Activated CD8-positive, alpha-beta memory T cell treated with anti-CD3 and anti-CD28 coated beads, Interleukin-2, amount 10 ng/mL, durations not matched to agents 7 days and 5 days (primary cell): ENCODE results near the gene TBXAS1. TPM values are rescaled to one million over a fixed set of nuclear protein-coding genes. Genes with fewer than 3 reads are reported as not detected.
"Not testable (repeated sequence)": the region's sequence is repeated elsewhere in the genome, so short reads cannot be mapped to it uniquely, and the experiment has no call there.

Source experiments
- ATAC-seq: fragments of 150-1000 bp; cut with Tn5 transposase; one replicate; pipeline ENCODE4 v1.10.0; 2021; ENCODE audit warnings: moderate library complexity
- CTCF ChIA-PET: fragments of 350-600 bp; sonication (Branson Sonifier 250); formaldehyde crosslinking; loops from one replicate; lab custom pipeline; 2021; ENCODE audit warnings: antibody characterized with exemption; lab: Charles Lee
- DNase-seq: peaks from one replicate; pipeline ENCODE4 v3.0.0-alpha.2; 2020
- H3K27ac Mint-ChIP-seq: one replicate; pipeline ENCODE4 v1.8.0; 2021; ENCODE audit warnings: mild to moderate bottlenecking, mixed read lengths
- H3K27me3 Mint-ChIP-seq: one replicate; pipeline ENCODE4 v1.8.0; 2021; ENCODE audit warnings: mixed read lengths
- H3K36me3 Mint-ChIP-seq: one replicate; pipeline ENCODE4 v1.8.0; 2021; ENCODE audit warnings: mild to moderate bottlenecking, mixed read lengths
- H3K4me1 Mint-ChIP-seq: one replicate; pipeline ENCODE4 v1.8.0; 2021; ENCODE audit warnings: mixed read lengths
- H3K4me3 Mint-ChIP-seq: one replicate; pipeline ENCODE4 v1.8.0; 2021; ENCODE audit warnings: mild to moderate bottlenecking, moderate library complexity, mixed read lengths
- H3K9me3 Mint-ChIP-seq: one replicate; pipeline ENCODE4 v1.8.0; 2022; ENCODE audit warnings: low read depth, mixed read lengths
- total RNA-seq, 2 experiments: library from RNA; stranded (reverse); gene quantifications; one replicate each; pipeline ENCODE4 v1.2.3, GENCODE V29; 2021

TBXAS1 gene
- total RNA-seq, 2 experiments from 2014 or later, result 1.7 to 3.9 TPM

DNA sequence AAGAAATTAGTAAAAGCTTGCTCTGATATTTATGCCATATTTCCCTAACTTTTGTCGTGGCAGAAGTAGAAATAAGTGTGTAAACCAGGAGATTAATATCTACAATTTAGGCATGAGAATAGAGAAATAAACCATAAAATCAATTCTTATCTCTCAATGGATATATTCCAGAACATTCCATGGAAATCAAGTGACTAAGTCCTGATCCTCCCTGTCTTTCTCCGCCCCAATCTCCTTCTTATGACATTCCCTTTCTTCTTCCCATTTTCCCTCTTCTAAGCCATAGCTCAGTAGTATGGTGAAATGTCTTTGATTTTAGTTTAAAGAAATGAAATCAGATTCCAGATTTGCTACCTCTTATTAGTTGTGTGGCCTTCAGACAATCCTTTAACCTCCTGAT is 88.8 kb downstream of the TBXAS1 start:
- H3K27ac Mint-ChIP-seq, result no peak overlapping the region
- H3K36me3 Mint-ChIP-seq, result peaks cover 2% of the 10 kb centered on the region
- no peak overlapping the region for H3K4me3 Mint-ChIP-seq
- DNase-seq, result no peak
- CTCF ChIA-PET, result interaction anchor here (1.8 kb wide), 1 partner anchor 300 kb away, joined by 7 read pairs; no protein-coding TSS in a partner anchor
- H3K4me1 Mint-ChIP-seq, result peaks cover 21% of the 10 kb centered on the region
- peaks cover 22% of the 10 kb centered on the region for H3K27me3 Mint-ChIP-seq
- H3K9me3 Mint-ChIP-seq, result no peaks in the 10 kb centered on the region
- ATAC-seq, result no peak

- peaks cover 21% of the 10 kb centered on the region for H3K4me1 Mint-ChIP-seq
- ATAC-seq (no peak), DNase-seq (no peak)
- H3K27ac Mint-ChIP-seq, result no peak overlapping the region
- peaks cover 2% of the 10 kb centered on the region for H3K36me3 Mint-ChIP-seq
- no peaks in the 10 kb centered on the region for H3K9me3 Mint-ChIP-seq
- no peak overlapping the region for H3K4me3 Mint-ChIP-seq
- peaks cover 23% of the 10 kb centered on the region for H3K27me3 Mint-ChIP-seq
- CTCF ChIA-PET, result no interaction called here
Measured at GRCh38 chr7:139918480-139918879, 89.4 kb downstream of the TBXAS1 start.

DNA sequence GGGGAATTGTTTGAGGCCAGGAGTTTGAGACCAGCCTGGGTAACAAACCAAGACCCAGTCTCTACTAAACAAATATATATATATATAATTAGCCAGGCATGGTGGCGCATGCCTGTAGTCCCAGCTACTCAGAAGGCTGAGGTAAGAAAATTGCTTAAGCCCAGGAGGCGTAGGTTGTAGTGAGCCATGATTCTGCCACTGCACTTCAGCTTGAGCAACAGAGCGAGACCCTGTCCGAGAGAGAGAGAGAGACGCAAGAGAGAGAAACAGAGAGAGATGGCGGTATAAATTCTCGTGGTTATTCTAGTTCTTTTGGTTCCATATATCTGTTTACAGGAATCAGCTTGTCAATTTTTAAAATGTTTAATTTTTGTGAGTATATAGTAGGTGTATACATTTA is 94.0 kb downstream of the TBXAS1 start:
- no peaks in the 10 kb centered on the region for H3K9me3 Mint-ChIP-seq
- no peaks in the 10 kb centered on the region for H3K36me3 Mint-ChIP-seq
- ATAC-seq (no peak), DNase-seq (no peak)
- H3K4me3 Mint-ChIP-seq, result no peak overlapping the region
- no peaks in the 10 kb centered on the region for H3K4me1 Mint-ChIP-seq
- CTCF ChIA-PET, result interaction anchor here (1.4 kb wide), 1 partner anchor 10 kb away, joined by 4 read pairs; no protein-coding TSS in a partner anchor
- no peak overlapping the region for H3K27ac Mint-ChIP-seq
- peaks cover 57% of the 10 kb centered on the region for H3K27me3 Mint-ChIP-seq

GRCh38 chr7:139924461-139924860 is 95.4 kb downstream of the TBXAS1 start:
- H3K36me3 Mint-ChIP-seq, result no peaks in the 10 kb centered on the region
- no peak overlapping the region for H3K27ac Mint-ChIP-seq
- CTCF ChIA-PET, result interaction anchor here (1.1 kb wide), 1 partner anchor 184 kb away, joined by 3 read pairs; no protein-coding TSS in a partner anchor
- no peak for ATAC-seq
- no peak overlapping the region for H3K4me3 Mint-ChIP-seq
- no peaks in the 10 kb centered on the region for H3K9me3 Mint-ChIP-seq
- peaks cover 61% of the 10 kb centered on the region for H3K27me3 Mint-ChIP-seq
- no peak for DNase-seq
- H3K4me1 Mint-ChIP-seq, result no peaks in the 10 kb centered on the region

GRCh38 chr7:139929221-139929620 is 100.2 kb downstream of the TBXAS1 start:
- ATAC-seq, H3K36me3 Mint-ChIP-seq, DNase-seq, CTCF ChIA-PET, H3K4me3 Mint-ChIP-seq, H3K27ac Mint-ChIP-seq, H3K9me3 Mint-ChIP-seq, H3K4me1 Mint-ChIP-seq: not testable (repeated sequence)
- peaks cover 44% of the 10 kb centered on the region for H3K27me3 Mint-ChIP-seq

- CTCF ChIA-PET, result no interaction called here
- no peaks in the 10 kb centered on the region for H3K4me1 Mint-ChIP-seq
- H3K9me3 Mint-ChIP-seq, result no peaks in the 10 kb centered on the region
Measured at GRCh38 chr7:139930286-139930965, 101.4 kb downstream of the TBXAS1 start.

DNA sequence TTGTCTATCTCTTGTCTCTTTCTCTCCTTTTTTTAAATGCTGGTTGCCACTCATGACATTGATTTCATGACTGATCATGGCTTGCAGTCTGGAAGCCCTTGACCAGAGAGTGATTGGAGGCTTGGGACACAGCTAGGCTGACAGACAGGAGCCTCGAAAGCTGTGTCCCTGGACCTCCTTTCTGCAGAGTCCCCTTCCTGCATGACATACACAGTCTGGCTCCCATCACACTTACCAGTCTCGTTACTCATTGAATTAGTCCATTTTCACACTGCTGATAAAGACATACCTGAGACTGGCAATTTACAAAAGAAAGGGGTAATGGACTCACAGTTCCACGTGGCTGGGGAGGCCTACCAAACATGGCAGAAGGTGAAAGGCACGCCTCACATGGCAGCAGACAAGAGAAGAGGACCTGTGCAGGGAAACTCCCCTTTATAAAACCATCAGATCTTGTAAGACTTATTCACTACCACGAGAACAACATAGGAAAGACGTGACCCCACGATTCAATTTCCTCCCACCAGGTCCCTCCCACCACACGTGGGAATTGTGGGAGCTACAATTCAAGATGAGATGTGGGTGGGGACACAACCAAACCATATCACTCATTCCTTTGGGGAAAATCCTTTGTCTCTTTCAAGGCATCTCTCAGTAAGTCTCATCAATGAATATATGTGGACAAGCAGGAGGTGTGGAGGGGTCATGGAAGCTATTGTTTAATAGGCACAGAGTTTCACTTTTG is 102.3 kb downstream of the TBXAS1 start:
- no peaks in the 10 kb centered on the region for H3K4me1 Mint-ChIP-seq
- CTCF ChIA-PET, result interaction anchor here (1.0 kb wide), 1 partner anchor 140 kb away, joined by 3 read pairs; no protein-coding TSS in a partner anchor
- no peak overlapping the region for H3K27ac Mint-ChIP-seq
- H3K9me3 Mint-ChIP-seq, result no peaks in the 10 kb centered on the region
- no peaks in the 10 kb centered on the region for H3K36me3 Mint-ChIP-seq
- ATAC-seq, result no peak
- H3K4me3 Mint-ChIP-seq, result no peak overlapping the region
- no peak for DNase-seq
- peaks cover 25% of the 10 kb centered on the region for H3K27me3 Mint-ChIP-seq

More at GRCh38 chr7:139930286-139930965, 101.4 kb downstream of the TBXAS1 start:
- H3K27ac Mint-ChIP-seq, result no peak overlapping the region
- peaks cover 32% of the 10 kb centered on the region for H3K27me3 Mint-ChIP-seq
- no peak for DNase-seq
- no peak for ATAC-seq
- no peaks in the 10 kb centered on the region for H3K36me3 Mint-ChIP-seq
- no peak overlapping the region for H3K4me3 Mint-ChIP-seq

- ATAC-seq (no peak), DNase-seq (no peak)
- Mint-ChIP-seq H3K27me3 (peaks cover 22% of the 10 kb centered on the region), H3K4me3 (no peak overlapping the region), H3K9me3 (no peaks in the 10 kb centered on the region), H3K4me1 (no peaks in the 10 kb centered on the region), H3K27ac (no peak overlapping the region), H3K36me3 (no peaks in the 10 kb centered on the region)
- CTCF ChIA-PET, result interaction anchor here (1.0 kb wide), 1 partner anchor 141 kb away, joined by 3 read pairs; no protein-coding TSS in a partner anchor
Measured at GRCh38 chr7:139932531-139932930, 103.5 kb downstream of the TBXAS1 start.

GRCh38 chr7:139936760-139937310 is 107.8 kb downstream of the TBXAS1 start:
- no peak overlapping the region for H3K27ac Mint-ChIP-seq
- CTCF ChIA-PET, result interaction anchor here (1.4 kb wide), 2 partner anchors 20 to 23 kb away, joined by 3 to 4 read pairs; no protein-coding TSS in a partner anchor
- ATAC-seq, result peak; percentile 26
- H3K4me3 Mint-ChIP-seq, result no peak overlapping the region
- peaks cover 2% of the 10 kb centered on the region for H3K36me3 Mint-ChIP-seq
- H3K4me1 Mint-ChIP-seq, result peaks cover 22% of the 10 kb centered on the region
- peaks cover 15% of the 10 kb centered on the region for H3K27me3 Mint-ChIP-seq
- DNase-seq, result no peak
- H3K9me3 Mint-ChIP-seq, result no peaks in the 10 kb centered on the region

GRCh38 chr7:139937715-139938114 is 108.7 kb downstream of the TBXAS1 start:
- ATAC-seq, result no peak
- H3K4me3 Mint-ChIP-seq, result no peak overlapping the region
- peaks cover 20% of the 10 kb centered on the region for H3K27me3 Mint-ChIP-seq
- no peaks in the 10 kb centered on the region for H3K9me3 Mint-ChIP-seq
- peaks cover 2% of the 10 kb centered on the region for H3K36me3 Mint-ChIP-seq
- no peak for DNase-seq
- H3K4me1 Mint-ChIP-seq, result peaks cover 26% of the 10 kb centered on the region
- no peak overlapping the region for H3K27ac Mint-ChIP-seq
- CTCF ChIA-PET, result interaction anchor here (1.4 kb wide), 2 partner anchors 21 to 23 kb away, joined by 3 to 4 read pairs; no protein-coding TSS in a partner anchor

GRCh38 chr7:139940866-139941265 is 111.8 kb downstream of the TBXAS1 start:
- Mint-ChIP-seq H3K27me3 (peaks cover 42% of the 10 kb centered on the region), H3K4me3 (no peak overlapping the region), H3K4me1 (peaks cover 26% of the 10 kb centered on the region), H3K36me3 (peaks cover 3% of the 10 kb centered on the region), H3K9me3 (peaks cover 8% of the 10 kb centered on the region), H3K27ac (no peak overlapping the region)
- DNase-seq (peak; percentile 69), ATAC-seq (peak; percentile 88)
- CTCF ChIA-PET, result interaction anchor here (0.6 to 1.4 kb wide), 3 partner anchors 24 to 456 kb away, joined by 3 to 4 read pairs (median 3); no protein-coding TSS in a partner anchor

DNA sequence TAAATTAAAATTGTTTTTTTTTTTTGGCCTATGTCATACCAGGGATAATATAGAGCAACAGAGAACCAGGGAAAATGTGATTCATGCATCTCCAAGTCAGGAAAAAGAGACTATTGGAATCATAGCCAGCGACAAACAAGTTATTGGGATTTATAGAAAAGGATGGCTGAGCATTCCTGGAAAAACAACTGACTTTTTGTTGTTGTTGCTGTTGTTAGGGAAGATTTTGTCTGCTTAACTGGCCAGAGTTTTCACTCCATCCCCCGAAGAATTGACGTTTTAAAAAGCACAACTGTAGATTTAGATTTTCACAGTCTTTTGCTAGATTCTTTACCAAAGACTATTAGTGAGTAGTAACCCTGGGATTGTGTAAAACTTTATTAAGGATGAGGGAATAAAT is 112.4 kb downstream of the TBXAS1 start:
- H3K27ac Mint-ChIP-seq, result no peak overlapping the region
- DNase-seq (no peak), ATAC-seq (no peak)
- H3K36me3 Mint-ChIP-seq, result peaks cover 3% of the 10 kb centered on the region
- peaks cover 26% of the 10 kb centered on the region for H3K4me1 Mint-ChIP-seq
- CTCF ChIA-PET, result interaction anchor here (1.0 to 1.4 kb wide), 2 partner anchors 25 to 296 kb away, joined by 3 to 4 read pairs; no protein-coding TSS in a partner anchor
- no peak overlapping the region for H3K4me3 Mint-ChIP-seq
- H3K27me3 Mint-ChIP-seq, result peaks cover 40% of the 10 kb centered on the region
- peaks cover 10% of the 10 kb centered on the region for H3K9me3 Mint-ChIP-seq

DNA sequence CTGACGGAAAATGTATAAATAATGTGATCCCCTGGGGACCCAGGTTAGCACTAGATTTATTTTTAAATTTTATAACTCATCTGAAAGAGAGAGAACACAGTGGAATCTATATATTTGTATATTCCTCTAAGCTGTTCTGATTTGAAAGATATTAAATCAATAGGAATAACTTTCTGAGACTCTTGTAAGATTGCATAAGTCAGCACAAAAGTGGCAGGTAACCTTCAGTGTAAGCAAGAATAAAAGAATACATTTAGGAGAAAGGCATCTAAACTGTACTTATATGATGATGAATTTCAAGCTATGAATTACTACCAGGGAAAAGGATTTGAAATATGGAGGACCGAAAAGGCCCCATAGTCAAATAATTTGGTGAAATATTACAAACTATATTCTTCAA is 112.8 kb downstream of the TBXAS1 start:
- CTCF ChIA-PET, result no interaction called here
- DNase-seq (no peak), ATAC-seq (no peak)
- H3K4me3 Mint-ChIP-seq, result no peak overlapping the region
- H3K36me3 Mint-ChIP-seq, result peaks cover 5% of the 10 kb centered on the region
- H3K27me3 Mint-ChIP-seq, result peaks cover 40% of the 10 kb centered on the region
- H3K27ac Mint-ChIP-seq, result no peak overlapping the region
- peaks cover 10% of the 10 kb centered on the region for H3K9me3 Mint-ChIP-seq
- H3K4me1 Mint-ChIP-seq, result peaks cover 26% of the 10 kb centered on the region
